Measurements from ENCODE around the gene OR2B2.

OR2B2 gene

DNA sequence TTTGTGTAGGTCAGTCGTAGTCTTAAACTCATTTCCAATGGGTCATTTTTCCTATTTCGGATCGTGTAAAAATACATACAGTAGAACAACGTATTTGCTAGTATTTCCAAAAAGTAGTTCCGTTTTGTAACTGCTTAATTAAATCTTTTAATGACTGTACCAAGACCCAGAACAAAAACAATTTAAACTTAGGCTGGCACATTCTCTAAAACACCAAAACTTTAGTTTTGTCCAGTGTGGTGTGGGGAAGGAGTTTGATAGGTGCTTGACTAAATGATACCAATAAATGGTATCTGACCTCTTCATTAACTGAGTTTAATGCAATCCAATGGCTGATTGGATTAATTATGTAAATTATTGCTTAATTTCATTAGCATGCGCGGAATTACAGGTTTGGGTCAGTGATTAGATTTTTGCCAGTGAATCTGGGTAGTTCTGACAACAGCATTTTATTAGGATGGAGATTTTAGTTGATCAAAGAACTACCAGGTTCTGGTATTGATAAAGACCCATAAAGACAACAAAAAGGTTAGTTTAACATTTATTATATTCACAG lies 20.8 kb downstream of the OR2B2 start:
- H3K36me3 ChIP-seq (ENCODE audit: control insufficient read depth, insufficient read depth, low read length), result no peaks in the 10 kb centered on the region
- H3K4me1 ChIP-seq (ENCODE audit: control insufficient read depth, insufficient read depth, low read length), result peaks cover 2% of the 10 kb centered on the region
- peaks cover 13% of the 10 kb centered on the region for H3K27me3 ChIP-seq (ENCODE audit: control insufficient read depth, insufficient read depth, low read length)
- peak overlapping the region; percentile 73 for H3K4me3 ChIP-seq (ENCODE audit: low read length)
- no peak overlapping the region for H3K9ac ChIP-seq (ENCODE audit: low read length)
- H3K27ac ChIP-seq (ENCODE audit: low read depth, low read length), result no peak overlapping the region

GRCh38 chr6:27890445-27891319 lies 21.5 kb downstream of the OR2B2 start:
- H3K9ac ChIP-seq (ENCODE audit: low read length), result peak overlapping the region; percentile 45
- H3K4me1 ChIP-seq (ENCODE audit: control insufficient read depth, insufficient read depth, low read length), result peaks cover 2% of the 10 kb centered on the region
- no peak overlapping the region for H3K27ac ChIP-seq (ENCODE audit: low read depth, low read length)
- peak overlapping the region; percentile 73 for H3K4me3 ChIP-seq (ENCODE audit: low read length)
- peaks cover 13% of the 10 kb centered on the region for H3K27me3 ChIP-seq (ENCODE audit: control insufficient read depth, insufficient read depth, low read length)
- no peaks in the 10 kb centered on the region for H3K36me3 ChIP-seq (ENCODE audit: control insufficient read depth, insufficient read depth, low read length)

GRCh38 chr6:27889628-27890444 lies 22.4 kb downstream of the OR2B2 start:
- Histone ChIP-seq H3K4me1 (ENCODE audit: control insufficient read depth, insufficient read depth, low read length) (peaks cover 2% of the 10 kb centered on the region), H3K4me3 (ENCODE audit: low read length) (peak overlapping the region; percentile 73), H3K36me3 (ENCODE audit: control insufficient read depth, insufficient read depth, low read length) (no peaks in the 10 kb centered on the region), H3K27me3 (ENCODE audit: control insufficient read depth, insufficient read depth, low read length) (peaks cover 13% of the 10 kb centered on the region), H3K27ac (ENCODE audit: low read depth, low read length) (no peak overlapping the region), H3K9ac (ENCODE audit: low read length) (peak overlapping the region; percentile 45)

GRCh38 chr6:27889275-27889627 lies 22.9 kb downstream of the OR2B2 start:
- H3K9ac ChIP-seq (ENCODE audit: low read length), result no peak overlapping the region
- H3K27ac ChIP-seq (ENCODE audit: low read depth, low read length), result no peak overlapping the region
- H3K27me3 ChIP-seq (ENCODE audit: control insufficient read depth, insufficient read depth, low read length), result peaks cover 13% of the 10 kb centered on the region
- peaks cover 2% of the 10 kb centered on the region for H3K4me1 ChIP-seq (ENCODE audit: control insufficient read depth, insufficient read depth, low read length)
- no peak overlapping the region for H3K4me3 ChIP-seq (ENCODE audit: low read length)
- H3K36me3 ChIP-seq (ENCODE audit: control insufficient read depth, insufficient read depth, low read length), result no peaks in the 10 kb centered on the region

GRCh38 chr6:27888566-27888965 lies 23.6 kb downstream of the OR2B2 start:
- Histone ChIP-seq H3K27ac (ENCODE audit: low read depth, low read length) (no peak overlapping the region), H3K4me1 (ENCODE audit: control insufficient read depth, insufficient read depth, low read length) (no peaks in the 10 kb centered on the region), H3K27me3 (ENCODE audit: control insufficient read depth, insufficient read depth, low read length) (peaks cover 13% of the 10 kb centered on the region), H3K36me3 (ENCODE audit: control insufficient read depth, insufficient read depth, low read length) (no peaks in the 10 kb centered on the region), H3K4me3 (ENCODE audit: low read length) (no peak overlapping the region), H3K9ac (ENCODE audit: low read length) (no peak overlapping the region)

GRCh38 chr6:27886073-27886472 lies 26.1 kb downstream of the OR2B2 start:
- H3K36me3 ChIP-seq (ENCODE audit: control insufficient read depth, insufficient read depth, low read length), result no peaks in the 10 kb centered on the region
- no peak overlapping the region for H3K4me3 ChIP-seq (ENCODE audit: low read length)
- H3K27ac ChIP-seq (ENCODE audit: low read depth, low read length), result no peak overlapping the region
- no peak overlapping the region for H3K9ac ChIP-seq (ENCODE audit: low read length)
- H3K4me1 ChIP-seq (ENCODE audit: control insufficient read depth, insufficient read depth, low read length), result no peaks in the 10 kb centered on the region
- H3K27me3 ChIP-seq (ENCODE audit: control insufficient read depth, insufficient read depth, low read length), result peaks cover 3% of the 10 kb centered on the region

DNA sequence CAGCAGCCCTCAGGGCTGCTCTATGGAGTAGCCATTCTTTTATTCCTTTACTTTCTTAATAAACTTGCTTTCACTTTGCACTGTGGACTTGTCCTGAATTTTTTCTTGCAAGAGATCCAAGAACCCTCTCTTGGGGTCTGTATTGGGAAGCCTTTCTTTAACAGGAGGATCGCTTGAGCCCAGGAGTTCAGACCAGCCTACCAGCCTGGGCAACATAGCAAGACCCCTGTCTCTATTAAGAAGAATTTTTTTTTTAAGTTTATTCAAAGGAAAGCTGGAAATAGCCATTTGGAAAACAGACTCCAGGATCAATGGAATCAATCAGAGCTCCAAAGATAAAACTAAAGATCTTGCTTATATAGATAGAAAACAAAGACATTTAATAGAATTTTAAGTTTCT lies 29.1 kb downstream of the OR2B2 start:
- no peak overlapping the region for H3K27ac ChIP-seq (ENCODE audit: low read depth, low read length)
- H3K4me1 ChIP-seq (ENCODE audit: control insufficient read depth, insufficient read depth, low read length), result no peaks in the 10 kb centered on the region
- H3K27me3 ChIP-seq (ENCODE audit: control insufficient read depth, insufficient read depth, low read length), result no peaks in the 10 kb centered on the region
- H3K36me3 ChIP-seq (ENCODE audit: control insufficient read depth, insufficient read depth, low read length), result no peaks in the 10 kb centered on the region
- H3K4me3 ChIP-seq (ENCODE audit: low read length), result no peak overlapping the region
- H3K9ac ChIP-seq (ENCODE audit: low read length), result no peak overlapping the region

- Histone ChIP-seq H3K27ac (ENCODE audit: low read depth, low read length) (no peak overlapping the region), H3K27me3 (ENCODE audit: control insufficient read depth, insufficient read depth, low read length) (no peaks in the 10 kb centered on the region), H3K9ac (ENCODE audit: low read length) (no peak overlapping the region), H3K4me3 (ENCODE audit: low read length) (no peak overlapping the region), H3K4me1 (ENCODE audit: control insufficient read depth, insufficient read depth, low read length) (no peaks in the 10 kb centered on the region), H3K36me3 (ENCODE audit: control insufficient read depth, insufficient read depth, low read length) (no peaks in the 10 kb centered on the region)
These were observed 29.6 kb downstream of the OR2B2 start for GRCh38 chr6:27882624-27883023.

GRCh38 chr6:27879837-27880236 lies 32.4 kb downstream of the OR2B2 start:
- Histone ChIP-seq H3K9ac (ENCODE audit: low read length) (no peak overlapping the region), H3K4me1 (ENCODE audit: control insufficient read depth, insufficient read depth, low read length) (no peaks in the 10 kb centered on the region), H3K27ac (ENCODE audit: low read depth, low read length) (no peak overlapping the region), H3K27me3 (ENCODE audit: control insufficient read depth, insufficient read depth, low read length) (no peaks in the 10 kb centered on the region), H3K4me3 (ENCODE audit: low read length) (no peak overlapping the region), H3K36me3 (ENCODE audit: control insufficient read depth, insufficient read depth, low read length) (no peaks in the 10 kb centered on the region)

GRCh38 chr6:27874016-27874415 lies 38.2 kb downstream of the OR2B2 start:
- no peak overlapping the region for H3K9ac ChIP-seq (ENCODE audit: low read length)
- no peak overlapping the region for H3K27ac ChIP-seq (ENCODE audit: low read depth, low read length)
- H3K4me1 ChIP-seq (ENCODE audit: control insufficient read depth, insufficient read depth, low read length), result no peaks in the 10 kb centered on the region
- H3K27me3 ChIP-seq (ENCODE audit: control insufficient read depth, insufficient read depth, low read length), result no peaks in the 10 kb centered on the region
- H3K4me3 ChIP-seq (ENCODE audit: low read length), result peak overlapping the region; percentile 79
- H3K36me3 ChIP-seq (ENCODE audit: control insufficient read depth, insufficient read depth, low read length), result no peaks in the 10 kb centered on the region

DNA sequence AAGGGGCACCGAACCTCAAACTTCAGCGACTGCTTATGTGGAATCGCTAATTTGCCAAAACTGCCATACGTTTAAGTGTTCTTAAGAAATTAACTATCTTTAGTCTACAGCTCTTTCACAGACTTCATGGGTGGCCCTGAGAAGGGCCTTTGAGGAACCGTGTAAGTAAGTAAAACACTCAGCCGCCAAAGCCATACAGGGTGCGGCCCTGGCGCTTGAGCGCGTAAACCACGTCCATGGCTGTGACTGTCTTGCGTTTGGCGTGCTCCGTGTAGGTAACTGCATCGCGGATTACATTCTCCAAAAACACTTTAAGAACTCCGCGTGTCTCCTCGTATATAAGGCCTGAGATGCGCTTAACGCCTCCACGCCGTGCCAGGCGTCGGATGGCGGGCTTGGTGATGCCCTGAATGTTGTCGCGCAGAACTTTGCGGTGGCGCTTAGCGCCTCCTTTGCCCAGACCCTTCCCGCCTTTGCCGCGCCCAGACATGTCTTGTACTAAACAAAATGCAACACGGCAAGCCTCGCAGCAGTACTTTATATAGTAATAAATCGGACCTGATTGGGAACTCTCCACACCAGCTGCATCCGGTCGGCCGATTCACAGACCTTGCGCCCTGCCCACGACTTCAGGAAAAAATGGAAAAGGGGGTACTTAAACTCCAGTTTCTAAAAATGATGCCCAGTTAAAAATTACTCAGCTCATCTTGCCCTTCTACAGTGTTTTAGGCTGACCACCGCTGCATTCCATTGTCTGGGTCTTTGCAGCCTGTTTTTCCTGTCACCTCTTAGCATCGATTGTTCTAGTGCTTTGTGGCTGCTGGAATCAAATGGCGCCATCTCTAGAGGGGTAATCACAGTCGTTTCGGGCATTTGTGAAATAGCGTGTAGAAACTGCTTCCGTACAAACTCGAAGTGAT lies 38.9 kb downstream of the OR2B2 start:
- no peaks in the 10 kb centered on the region for H3K27me3 ChIP-seq (ENCODE audit: control insufficient read depth, insufficient read depth, low read length)
- H3K4me3 ChIP-seq (ENCODE audit: low read length), result peak overlapping the region; percentile 79
- peak overlapping the region; percentile 25 for H3K9ac ChIP-seq (ENCODE audit: low read length)
- H3K36me3 ChIP-seq (ENCODE audit: control insufficient read depth, insufficient read depth, low read length), result no peaks in the 10 kb centered on the region
- peak overlapping the region; percentile 1 for H3K27ac ChIP-seq (ENCODE audit: low read depth, low read length)
- H3K4me1 ChIP-seq (ENCODE audit: control insufficient read depth, insufficient read depth, low read length), result no peaks in the 10 kb centered on the region

DNA sequence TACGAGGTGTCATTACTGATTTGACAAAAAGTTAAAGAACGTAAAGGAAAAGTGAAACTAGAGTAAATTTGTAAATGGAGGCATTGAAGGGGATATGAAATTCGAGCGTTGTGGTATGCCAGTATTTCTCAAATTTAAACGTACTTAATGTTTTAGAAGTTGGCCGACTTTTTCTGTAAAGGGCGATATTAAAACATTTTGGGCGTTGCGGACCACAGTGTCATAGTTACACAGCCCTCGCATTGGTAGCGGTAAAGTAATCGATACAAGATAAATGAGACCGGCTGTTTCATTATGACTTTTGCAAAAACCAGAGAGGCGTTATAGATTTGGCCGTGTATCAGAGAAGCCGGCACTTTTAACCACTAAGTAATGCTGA lies 39.6 kb downstream of the OR2B2 start:
- Histone ChIP-seq H3K27ac (ENCODE audit: low read depth, low read length) (no peak overlapping the region), H3K9ac (ENCODE audit: low read length) (peak overlapping the region; percentile 33), H3K36me3 (ENCODE audit: control insufficient read depth, insufficient read depth, low read length) (no peaks in the 10 kb centered on the region), H3K4me3 (ENCODE audit: low read length) (peak overlapping the region; percentile 79), H3K27me3 (ENCODE audit: control insufficient read depth, insufficient read depth, low read length) (no peaks in the 10 kb centered on the region), H3K4me1 (ENCODE audit: control insufficient read depth, insufficient read depth, low read length) (no peaks in the 10 kb centered on the region)
